ENCODE data around the gene MLH1. TPM values are rescaled to one million over a fixed set of nuclear protein-coding genes. Genes with fewer than 3 reads are reported as not detected.

The MLH1 gene
- polyA plus RNA-seq, 1 of the 3 experiments (the other 2 are of a cell fraction): 24.0 TPM

GRCh38 chr3:36992806-36993325 lies 452 bp upstream of the MLH1 start, which contains the start of gene EPM2AIP1 (continued):
- TF ChIP-seq, protein P1, sequence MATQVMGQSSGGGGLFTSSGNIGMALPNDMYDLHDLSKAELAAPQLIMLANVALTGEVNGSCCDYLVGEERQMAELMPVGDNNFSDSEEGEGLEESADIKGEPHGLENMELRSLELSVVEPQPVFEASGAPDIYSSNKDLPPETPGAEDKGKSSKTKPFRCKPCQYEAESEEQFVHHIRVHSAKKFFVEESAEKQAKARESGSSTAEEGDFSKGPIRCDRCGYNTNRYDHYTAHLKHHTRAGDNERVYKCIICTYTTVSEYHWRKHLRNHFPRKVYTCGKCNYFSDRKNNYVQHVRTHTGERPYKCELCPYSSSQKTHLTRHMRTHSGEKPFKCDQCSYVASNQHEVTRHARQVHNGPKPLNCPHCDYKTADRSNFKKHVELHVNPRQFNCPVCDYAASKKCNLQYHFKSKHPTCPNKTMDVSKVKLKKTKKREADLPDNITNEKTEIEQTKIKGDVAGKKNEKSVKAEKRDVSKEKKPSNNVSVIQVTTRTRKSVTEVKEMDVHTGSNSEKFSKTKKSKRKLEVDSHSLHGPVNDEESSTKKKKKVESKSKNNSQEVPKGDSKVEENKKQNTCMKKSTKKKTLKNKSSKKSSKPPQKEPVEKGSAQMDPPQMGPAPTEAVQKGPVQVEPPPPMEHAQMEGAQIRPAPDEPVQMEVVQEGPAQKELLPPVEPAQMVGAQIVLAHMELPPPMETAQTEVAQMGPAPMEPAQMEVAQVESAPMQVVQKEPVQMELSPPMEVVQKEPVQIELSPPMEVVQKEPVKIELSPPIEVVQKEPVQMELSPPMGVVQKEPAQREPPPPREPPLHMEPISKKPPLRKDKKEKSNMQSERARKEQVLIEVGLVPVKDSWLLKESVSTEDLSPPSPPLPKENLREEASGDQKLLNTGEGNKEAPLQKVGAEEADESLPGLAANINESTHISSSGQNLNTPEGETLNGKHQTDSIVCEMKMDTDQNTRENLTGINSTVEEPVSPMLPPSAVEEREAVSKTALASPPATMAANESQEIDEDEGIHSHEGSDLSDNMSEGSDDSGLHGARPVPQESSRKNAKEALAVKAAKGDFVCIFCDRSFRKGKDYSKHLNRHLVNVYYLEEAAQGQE (IDR thresholded peaks at IDR 0.05; ENCODE audit: low read depth, low read length): peak; percentile 10; the same call in 1 of the 2 replicates
- TF ChIP-seq POLR2AphosphoS5 (IDR thresholded peaks at IDR 0.05; ENCODE audit: low read depth, low read length): peak; percentile 91
- no peak for TF ChIP-seq NFIC (IDR thresholded peaks at IDR 0.05; ENCODE audit: borderline replicate concordance)
- TF ChIP-seq FOSL2 (IDR thresholded peaks at IDR 0.05; ENCODE audit: borderline replicate concordance, low read depth): no peak; the same call in 1 of the 2 replicates
- no peak; the same call in none of the 2 replicates for TF ChIP-seq SMC3 (IDR thresholded peaks at IDR 0.05; ENCODE audit: low read depth, low read length)
- TF ChIP-seq, protein P2, sequence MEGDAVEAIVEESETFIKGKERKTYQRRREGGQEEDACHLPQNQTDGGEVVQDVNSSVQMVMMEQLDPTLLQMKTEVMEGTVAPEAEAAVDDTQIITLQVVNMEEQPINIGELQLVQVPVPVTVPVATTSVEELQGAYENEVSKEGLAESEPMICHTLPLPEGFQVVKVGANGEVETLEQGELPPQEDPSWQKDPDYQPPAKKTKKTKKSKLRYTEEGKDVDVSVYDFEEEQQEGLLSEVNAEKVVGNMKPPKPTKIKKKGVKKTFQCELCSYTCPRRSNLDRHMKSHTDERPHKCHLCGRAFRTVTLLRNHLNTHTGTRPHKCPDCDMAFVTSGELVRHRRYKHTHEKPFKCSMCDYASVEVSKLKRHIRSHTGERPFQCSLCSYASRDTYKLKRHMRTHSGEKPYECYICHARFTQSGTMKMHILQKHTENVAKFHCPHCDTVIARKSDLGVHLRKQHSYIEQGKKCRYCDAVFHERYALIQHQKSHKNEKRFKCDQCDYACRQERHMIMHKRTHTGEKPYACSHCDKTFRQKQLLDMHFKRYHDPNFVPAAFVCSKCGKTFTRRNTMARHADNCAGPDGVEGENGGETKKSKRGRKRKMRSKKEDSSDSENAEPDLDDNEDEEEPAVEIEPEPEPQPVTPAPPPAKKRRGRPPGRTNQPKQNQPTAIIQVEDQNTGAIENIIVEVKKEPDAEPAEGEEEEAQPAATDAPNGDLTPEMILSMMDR (IDR thresholded peaks at IDR 0.05): peak; percentile 38
- peak; percentile 18; the same call in 1 of the 2 replicates for TF ChIP-seq MXI1 (IDR thresholded peaks at IDR 0.05; ENCODE audit: low read depth, low read length)
- TF ChIP-seq RAD21 (IDR thresholded peaks at IDR 0.05; ENCODE audit: low read length): peak; percentile 8; the same call in 1 of the 2 replicates

DNA sequence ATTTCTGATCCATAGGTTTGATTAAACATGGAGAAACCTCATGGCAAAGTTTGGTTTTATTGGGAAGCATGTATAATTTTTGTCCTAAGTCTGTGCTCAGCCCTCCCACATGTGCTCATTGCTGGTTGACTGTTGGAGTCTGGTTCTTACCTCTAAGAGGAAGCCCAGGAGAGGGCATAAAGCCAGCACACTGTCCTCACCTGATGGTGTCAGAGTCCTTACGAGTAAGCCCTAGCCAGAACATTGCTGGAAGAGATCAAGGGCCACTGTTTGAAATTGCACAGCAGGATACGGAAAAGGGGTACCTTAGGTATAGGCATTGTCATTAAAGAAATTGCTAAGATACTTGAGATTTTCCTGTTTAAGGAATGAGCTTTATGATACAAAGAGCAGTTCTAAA lies 21.3 kb downstream of the MLH1 start:
- no peaks in the 10 kb centered on the region for H4K20me1 ChIP-seq (ENCODE audit: insufficient read depth)
- H3K36me3 ChIP-seq (replicated peaks in 1 of 2; ENCODE audit: control insufficient read depth in 1 of 2, insufficient read depth in 2 of 2, low read length in 1 of 2): peaks cover 53 to 62% of the 10 kb centered on the region in 2 experiments
- TF ChIP-seq FOXM1 (IDR thresholded peaks at IDR 0.05; ENCODE audit: low read depth) (no peak), MXI1 (IDR thresholded peaks at IDR 0.05; ENCODE audit: low read depth, low read length) (no peak), RFX5 (IDR thresholded peaks at IDR 0.05; ENCODE audit: low read length) (no peak), SMC3 (IDR thresholded peaks at IDR 0.05; ENCODE audit: low read depth, low read length) (no peak)
- H3K27me3 ChIP-seq (ENCODE audit: insufficient read depth): no peaks in the 10 kb centered on the region
- H3K9ac ChIP-seq: no peak overlapping the region
- no peaks in the 10 kb centered on the region for H3K4me1 ChIP-seq (ENCODE audit: control insufficient read depth in 1 of 2, insufficient read depth in 2 of 2, low read depth in 1 of 2, low read length in 1 of 2)
- H3K9me3 ChIP-seq: no peaks in the 10 kb centered on the region
- H3K27ac ChIP-seq (ENCODE audit: low read depth in 2 of 2, low read length in 1 of 2): no peak overlapping the region
- H2AFZ ChIP-seq (ENCODE audit: low read depth): no peak overlapping the region
- no peak for DNase-seq
- POLR2A ChIA-PET: no interaction called here
- H3K79me2 ChIP-seq (ENCODE audit: insufficient read depth): no peaks in the 10 kb centered on the region
- peaks cover 4% of the 10 kb centered on the region for H3F3A ChIP-seq (replicated peaks; ENCODE audit: insufficient read depth)
- H3K4me2 ChIP-seq: no peak overlapping the region
- H3K9me2 ChIP-seq: no peaks in the 10 kb centered on the region
- CTCF ChIA-PET: interaction anchor here (1.8 kb wide), 1 partner anchor 56 kb away, joined by 4 read pairs; no protein-coding TSS in a partner anchor
- no peak overlapping the region for H3K4me3 ChIP-seq (ENCODE audit: low read depth in 2 of 2, low read length in 1 of 2)
- WGBS (ENCODE audit: low lambda C conversion rate): 93% methylated on average over 2 of the region's 2 CpGs
